NB4 (cell line): ENCODE measurements around the gene ANGEL2.

Source experiments
- DNase-seq: peaks from one replicate; pipeline ENCODE4 v3.0.0; 2010; ENCODE audit warnings: low read depth
- H3K4me3 ChIP-seq: one replicate; pipeline ENCODE4 v1.5.1; 2011; ENCODE audit warnings: mild to moderate bottlenecking, low read depth, low read length, moderate library complexity
- MYC ChIP-seq: IDR thresholded peaks from 2 replicates; pipeline ENCODE4 v1.6.1; 2011; ENCODE audit warnings: low read depth, low read length
- POLR2A ChIP-seq: IDR thresholded peaks from 2 replicates; pipeline ENCODE4 v1.6.1; 2011; ENCODE audit warnings: mild to moderate bottlenecking; ENCODE audit not compliant: insufficient read length; ENCODE audit errors: extremely low read depth
- TF ChIP-seq, protein P1 (sequence below): IDR thresholded peaks from one replicate; pipeline ENCODE4 v1.5.1; 2012; ENCODE audit warnings: low read depth, low read length
- TF ChIP-seq, protein P2 (sequence below): IDR thresholded peaks from 2 replicates; pipeline ENCODE4 v1.6.1; 2011; ENCODE audit warnings: low read depth, low read length

Gene ANGEL2, protein sequence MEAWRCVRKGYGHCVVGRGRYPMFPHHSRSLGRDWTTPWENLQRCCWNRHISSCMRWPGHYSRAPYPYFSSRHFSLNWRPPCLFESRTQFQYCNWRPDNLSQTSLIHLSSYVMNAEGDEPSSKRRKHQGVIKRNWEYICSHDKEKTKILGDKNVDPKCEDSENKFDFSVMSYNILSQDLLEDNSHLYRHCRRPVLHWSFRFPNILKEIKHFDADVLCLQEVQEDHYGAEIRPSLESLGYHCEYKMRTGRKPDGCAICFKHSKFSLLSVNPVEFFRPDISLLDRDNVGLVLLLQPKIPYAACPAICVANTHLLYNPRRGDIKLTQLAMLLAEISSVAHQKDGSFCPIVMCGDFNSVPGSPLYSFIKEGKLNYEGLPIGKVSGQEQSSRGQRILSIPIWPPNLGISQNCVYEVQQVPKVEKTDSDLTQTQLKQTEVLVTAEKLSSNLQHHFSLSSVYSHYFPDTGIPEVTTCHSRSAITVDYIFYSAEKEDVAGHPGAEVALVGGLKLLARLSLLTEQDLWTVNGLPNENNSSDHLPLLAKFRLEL

DNA sequence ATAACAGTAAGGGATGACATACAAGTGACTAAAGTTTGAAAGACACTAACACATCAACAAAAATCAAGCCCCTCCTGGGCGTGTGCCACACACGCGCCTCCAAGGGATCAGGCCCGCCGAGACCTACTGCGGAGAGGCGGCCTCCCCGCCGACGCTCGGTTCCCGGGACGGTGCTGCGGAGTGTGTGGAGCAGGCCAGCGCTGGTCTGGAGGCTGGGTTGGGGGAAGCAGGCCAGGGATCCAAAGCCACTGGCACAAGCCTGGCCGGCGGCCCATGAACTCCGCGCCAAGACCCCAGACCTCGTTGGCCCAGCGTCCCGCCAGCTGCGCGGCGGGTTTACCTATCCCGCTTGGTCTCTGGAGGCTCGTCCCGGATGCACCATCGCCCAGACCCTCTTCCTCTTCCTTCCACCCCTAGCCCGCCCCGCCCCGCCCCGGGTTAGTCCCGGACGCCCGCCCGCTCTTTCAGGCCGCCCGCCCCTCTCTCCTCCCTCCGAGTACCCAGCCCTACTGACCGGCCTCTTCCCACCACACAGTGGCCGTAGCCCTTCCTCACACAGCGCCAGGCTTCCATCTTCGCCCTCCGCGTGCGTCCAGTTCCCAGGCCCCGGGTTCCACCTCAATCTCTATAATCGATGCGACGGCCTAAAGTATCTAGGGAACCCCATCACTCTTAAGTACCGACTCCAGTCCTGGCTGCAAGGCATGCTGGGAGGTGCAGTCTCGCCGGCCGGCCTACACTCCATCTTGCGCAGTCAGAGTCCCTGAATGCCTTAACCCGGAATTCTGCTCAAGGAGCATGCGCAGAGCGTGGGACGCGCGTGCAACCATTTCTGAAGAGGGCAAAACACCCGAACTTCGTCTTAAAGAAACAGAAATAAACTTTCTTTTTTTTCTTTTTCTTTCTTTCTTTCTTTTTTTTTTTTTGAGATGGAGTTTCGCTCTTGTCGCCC, at the start of gene ANGEL2:
Gene ANGEL2, minus strand, starts transcription at position 769 of the 952 bp plus-strand sequence. Its CDS starts 196 bp downstream, at position 573.
- peak within 1 kb of the TSS; percentile 79 for H3K4me3 ChIP-seq
- peak; percentile 98 for DNase-seq
- TF ChIP-seq, protein P1, sequence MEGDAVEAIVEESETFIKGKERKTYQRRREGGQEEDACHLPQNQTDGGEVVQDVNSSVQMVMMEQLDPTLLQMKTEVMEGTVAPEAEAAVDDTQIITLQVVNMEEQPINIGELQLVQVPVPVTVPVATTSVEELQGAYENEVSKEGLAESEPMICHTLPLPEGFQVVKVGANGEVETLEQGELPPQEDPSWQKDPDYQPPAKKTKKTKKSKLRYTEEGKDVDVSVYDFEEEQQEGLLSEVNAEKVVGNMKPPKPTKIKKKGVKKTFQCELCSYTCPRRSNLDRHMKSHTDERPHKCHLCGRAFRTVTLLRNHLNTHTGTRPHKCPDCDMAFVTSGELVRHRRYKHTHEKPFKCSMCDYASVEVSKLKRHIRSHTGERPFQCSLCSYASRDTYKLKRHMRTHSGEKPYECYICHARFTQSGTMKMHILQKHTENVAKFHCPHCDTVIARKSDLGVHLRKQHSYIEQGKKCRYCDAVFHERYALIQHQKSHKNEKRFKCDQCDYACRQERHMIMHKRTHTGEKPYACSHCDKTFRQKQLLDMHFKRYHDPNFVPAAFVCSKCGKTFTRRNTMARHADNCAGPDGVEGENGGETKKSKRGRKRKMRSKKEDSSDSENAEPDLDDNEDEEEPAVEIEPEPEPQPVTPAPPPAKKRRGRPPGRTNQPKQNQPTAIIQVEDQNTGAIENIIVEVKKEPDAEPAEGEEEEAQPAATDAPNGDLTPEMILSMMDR = no peak
- TF ChIP-seq, protein P2, sequence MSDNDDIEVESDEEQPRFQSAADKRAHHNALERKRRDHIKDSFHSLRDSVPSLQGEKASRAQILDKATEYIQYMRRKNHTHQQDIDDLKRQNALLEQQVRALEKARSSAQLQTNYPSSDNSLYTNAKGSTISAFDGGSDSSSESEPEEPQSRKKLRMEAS = peak; percentile 69
- TF ChIP-seq POLR2A (peak; percentile 92), MYC (peak; percentile 16)

GRCh38 chr1:213061263-213061662, 45.6 kb upstream of the ANGEL2 start:
- TF ChIP-seq MYC = no peak
- TF ChIP-seq, protein P1 = no peak
- TF ChIP-seq, protein P2 = no peak
- TF ChIP-seq POLR2A = no peak
- no peak overlapping the region for H3K4me3 ChIP-seq
- no peak for DNase-seq

DNA sequence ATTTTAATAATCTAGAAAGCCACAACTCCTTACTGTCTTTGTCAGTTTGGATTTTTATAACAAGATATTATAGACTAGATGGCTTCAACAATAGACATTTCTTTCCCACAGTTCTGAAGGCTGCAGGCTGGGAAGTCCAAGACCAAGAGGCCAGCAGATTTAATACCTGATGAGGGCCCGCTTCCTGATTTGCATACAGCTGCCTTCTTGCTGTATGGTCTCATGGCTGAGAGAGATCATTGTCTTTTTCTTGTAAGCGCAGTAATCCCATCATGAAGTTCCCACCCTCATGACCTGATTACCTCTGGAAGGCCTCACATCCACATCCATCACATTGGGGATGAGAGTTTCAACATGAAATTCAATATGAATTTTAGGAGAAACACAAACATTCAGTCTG, 45.2 kb upstream of the ANGEL2 start:
- DNase-seq = no peak
- TF ChIP-seq, protein P1 = no peak
- H3K4me3 ChIP-seq = no peak overlapping the region

DNA sequence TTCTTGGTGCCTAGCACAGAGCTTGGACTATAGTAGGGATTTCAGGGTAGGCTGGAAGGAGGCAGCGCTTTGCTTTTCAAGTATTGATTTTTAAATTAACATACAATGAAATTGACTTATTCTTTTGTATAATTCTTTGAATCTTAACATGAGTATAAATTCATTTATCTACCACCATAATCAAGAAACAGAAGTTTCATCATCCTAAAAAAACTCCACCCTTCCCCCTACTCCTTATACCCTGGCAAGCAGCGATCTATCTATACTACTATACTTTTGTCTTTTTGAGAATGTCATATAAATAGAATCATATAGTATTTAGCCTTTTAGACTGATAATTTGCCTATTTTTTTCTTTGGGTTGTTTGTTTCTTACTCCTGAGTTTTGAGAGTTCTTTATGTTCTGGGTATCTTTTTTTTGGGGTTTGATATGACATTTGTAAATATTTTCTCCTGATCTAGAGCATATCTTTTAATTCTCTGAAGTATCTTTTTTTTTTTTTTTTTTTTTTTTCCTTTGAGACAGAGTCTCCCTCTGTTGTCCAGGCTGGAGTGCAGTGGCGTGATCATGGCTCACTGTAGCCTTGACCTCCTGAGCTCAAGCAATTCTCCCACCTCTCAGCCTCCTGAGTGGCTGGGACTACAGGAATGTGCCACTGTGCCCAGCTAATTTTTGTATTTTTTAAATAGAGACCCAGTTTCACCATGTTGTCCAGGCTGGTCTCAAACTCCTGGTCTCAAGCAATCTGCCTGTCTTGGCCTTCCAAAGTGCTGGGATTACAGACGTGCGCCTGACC, 41.8 kb upstream of the ANGEL2 start:
- TF ChIP-seq, protein P1 = no peak
- TF ChIP-seq, protein P2 = no peak
- TF ChIP-seq POLR2A (no peak), MYC (no peak)
- H3K4me3 ChIP-seq = no peak overlapping the region
- no peak for DNase-seq

DNA sequence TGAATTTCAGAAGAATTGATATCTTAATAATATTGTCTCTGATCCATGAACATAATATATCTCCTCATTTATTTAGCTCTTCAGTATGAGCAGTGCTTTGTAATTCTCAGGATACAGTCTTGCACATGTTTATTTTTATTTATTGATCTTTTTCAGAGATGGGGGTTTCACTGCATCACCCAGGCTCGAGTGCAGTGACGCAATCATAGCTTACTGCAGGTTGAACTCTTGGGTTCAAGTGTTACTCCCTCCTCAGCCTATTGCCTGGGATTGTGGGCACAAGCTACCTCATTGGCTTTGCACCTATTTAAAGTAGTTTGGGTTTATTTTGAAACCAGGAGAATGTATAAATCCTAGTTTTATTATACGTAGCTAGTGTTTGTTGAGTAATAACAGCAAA, 40.1 kb upstream of the ANGEL2 start:
- peak; percentile 40 for DNase-seq
- no peak overlapping the region for H3K4me3 ChIP-seq
- no peak for TF ChIP-seq MYC
